A673 (cell line): ENCODE measurements around the gene COL1A1. TPM values are rescaled to one million over a fixed set of nuclear protein-coding genes. Genes with fewer than 3 reads are reported as not detected.

Source experiments
- BruUV-seq: library from RNA; stranded (reverse); fragments of 400-500 nt; replicated peaks from 2 replicates; lab custom pipeline; 2021; lab: Mats Ljungman, UMichigan
- CTCF ChIA-PET: fragments of 300-600 bp; sonication (Branson Sonifier 250); formaldehyde crosslinking; loops from one replicate; lab custom pipeline; 2022; ENCODE audit warnings: antibody characterized with exemption; lab: Charles Lee
- POLR2A ChIA-PET: fragments of 300-600 bp; sonication (Branson Sonifier 250); formaldehyde crosslinking; loops from one replicate; lab custom pipeline; 2022; ENCODE audit warnings: antibody characterized with exemption; ENCODE audit not compliant: low non-redundant PET; lab: Charles Lee
- DNase-seq: peaks from one replicate; pipeline ENCODE4 v3.0.0-alpha.2; 2015; ENCODE audit warnings: low spot score
- H3K27ac ChIP-seq: fragments of 200-600 bp; sonication (generic); 2 replicates; pipeline ENCODE4 v1.5.1; 2016; ENCODE audit warnings: mixed run types, low read depth, mild to moderate bottlenecking, mixed read lengths, antibody characterized with exemption, low read length; ENCODE audit not compliant: poor library complexity, severe bottlenecking
- H3K27me3 ChIP-seq: fragments of 200-600 bp; sonication (generic); replicated peaks from 2 replicates; pipeline ENCODE4 v1.6.1; 2017; ENCODE audit warnings: mixed run types, low read depth, mild to moderate bottlenecking, mixed read lengths, antibody characterized with exemption, low read length; ENCODE audit not compliant: insufficient read depth, poor library complexity
- H3K36me3 ChIP-seq: fragments of 200-600 bp; sonication (generic); 2 replicates; pipeline ENCODE4 v1.6.1; 2016; ENCODE audit warnings: mixed run types, mild to moderate bottlenecking, mixed read lengths, antibody characterized with exemption, low read length; ENCODE audit not compliant: insufficient read depth, poor library complexity, severe bottlenecking
- H3K4me1 ChIP-seq: fragments of 200-600 bp; sonication (generic); 2 replicates; pipeline ENCODE4 v1.6.1; 2017; ENCODE audit warnings: mixed run types, mild to moderate bottlenecking, mixed read lengths, antibody characterized with exemption, low read length; ENCODE audit not compliant: insufficient read depth, poor library complexity, severe bottlenecking
- H3K4me3 ChIP-seq: fragments of 200-600 bp; sonication (generic); 2 replicates; pipeline ENCODE4 v1.5.1; 2016; ENCODE audit warnings: low read depth, mixed run types, mild to moderate bottlenecking, mixed read lengths, low read length; ENCODE audit not compliant: poor library complexity, severe bottlenecking
- H3K9me3 ChIP-seq: fragments of 200-600 bp; sonication (generic); 2 replicates; pipeline ENCODE4 v1.6.1; 2016; ENCODE audit warnings: mixed run types, low read depth, mild to moderate bottlenecking, mixed read lengths, antibody characterized with exemption, low read length; ENCODE audit not compliant: poor library complexity, severe bottlenecking
- CTCF ChIP-seq: fragments of 300-800, 200-600 bp; sonication (generic); conservative IDR thresholded peaks from 2 replicates; pipeline ENCODE4 v1.5.1; 2017; ENCODE audit warnings: low read depth, mild to moderate bottlenecking, antibody characterized with exemption, low read length, moderate library complexity, mixed read lengths
- EZH2 ChIP-seq: fragments of 200-600 bp; sonication (generic); IDR thresholded peaks from 2 replicates; pipeline ENCODE4 v1.6.1; 2017; ENCODE audit warnings: borderline replicate concordance, low read depth, mild to moderate bottlenecking, mixed read lengths, antibody characterized with exemption, low read length; ENCODE audit not compliant: poor library complexity, severe bottlenecking
- intact Hi-C: fragments of 100-400 bp; cut with micrococcal nuclease; formaldehyde crosslinking; loops from one replicate; pipeline ENCODE4 v1.10.0; 2022; ENCODE audit not compliant: unreplicated experiment
- total RNA-seq: library from RNA; stranded (reverse); gene quantifications from 2 replicates; pipeline ENCODE4 v1.2.3, GENCODE V29; 2021

COL1A1 gene
- total RNA-seq, 1 experiment from 2014 or later = 24.6 TPM

GRCh38 chr17:50189550-50190292 is 11.7 kb downstream of the COL1A1 start:
- H3K36me3 ChIP-seq = no peaks in the 10 kb centered on the region
- no peak overlapping the region for H3K27ac ChIP-seq
- no peaks in the 10 kb centered on the region for H3K27me3 ChIP-seq
- H3K4me3 ChIP-seq = no peak overlapping the region
- no TSS peak for BruUV-seq
- POLR2A ChIA-PET = no interaction called here
- intact Hi-C loops = no loop called here
- CTCF ChIA-PET = no interaction called here
- no peaks in the 10 kb centered on the region for H3K9me3 ChIP-seq
- no peak for TF ChIP-seq CTCF
- TF ChIP-seq EZH2 = no peak
- DNase-seq = no peak
- H3K4me1 ChIP-seq = no peaks in the 10 kb centered on the region

- ChIA-PET CTCF (no interaction called here), POLR2A (no interaction called here)
- H3K4me3 ChIP-seq = no peak overlapping the region
- H3K9me3 ChIP-seq = no peaks in the 10 kb centered on the region
- intact Hi-C loops = no loop called here
- no peaks in the 10 kb centered on the region for H3K36me3 ChIP-seq
- no peak overlapping the region for H3K27ac ChIP-seq
- H3K27me3 ChIP-seq = no peaks in the 10 kb centered on the region
- no peak for DNase-seq
- H3K4me1 ChIP-seq = no peaks in the 10 kb centered on the region
- TF ChIP-seq EZH2 (no peak), CTCF (no peak)
- BruUV-seq = no TSS peak
Observed at GRCh38 chr17:50188921-50189549, 12.4 kb downstream of the COL1A1 start.

GRCh38 chr17:50188531-50188920 is 12.9 kb downstream of the COL1A1 start:
- no peak overlapping the region for H3K27ac ChIP-seq
- H3K4me1 ChIP-seq = no peaks in the 10 kb centered on the region
- H3K27me3 ChIP-seq = no peaks in the 10 kb centered on the region
- H3K9me3 ChIP-seq = no peaks in the 10 kb centered on the region
- TF ChIP-seq EZH2 (no peak), CTCF (no peak)
- intact Hi-C loops = no loop called here
- H3K4me3 ChIP-seq = no peak overlapping the region
- POLR2A ChIA-PET = no interaction called here
- no peak for DNase-seq
- no TSS peak for BruUV-seq
- CTCF ChIA-PET = interaction anchor here (0.6 kb wide), 1 partner anchor 25 kb away, joined by 5 read pairs; no protein-coding TSS in a partner anchor
- no peaks in the 10 kb centered on the region for H3K36me3 ChIP-seq
